ENCODE measurements around the gene PARP2.

The PARP2 gene

GRCh38 chr14:20350282-20350681 lies 6.8 kb downstream of the PARP2 start:
- DNase-seq: no peak

GRCh38 chr14:20350860-20351259 lies 7.4 kb downstream of the PARP2 start:
- no peak for DNase-seq

GRCh38 chr14:20356422-20356821 lies 13.0 kb downstream of the PARP2 start:
- no peak for DNase-seq

GRCh38 chr14:20358474-20358873 lies 15.0 kb downstream of the PARP2 start:
- peak; percentile 5 for DNase-seq

- DNase-seq: no peak
These were observed 22.5 kb downstream of the PARP2 start for GRCh38 chr14:20365928-20366327.

GRCh38 chr14:20372796-20373195 lies 29.4 kb downstream of the PARP2 start:
- no peak for DNase-seq

- DNase-seq: no peak
These were observed 32.0 kb downstream of the PARP2 start for GRCh38 chr14:20375471-20375870.

GRCh38 chr14:20376071-20376588 lies 32.7 kb downstream of the PARP2 start:
- DNase-seq: no peak

GRCh38 chr14:20377171-20377570 lies 33.7 kb downstream of the PARP2 start:
- no peak for DNase-seq

- DNase-seq: no peak
These were observed 36.3 kb downstream of the PARP2 start for GRCh38 chr14:20379743-20380142.

- no peak for DNase-seq
These were observed 37.2 kb downstream of the PARP2 start for GRCh38 chr14:20380681-20381080.

GRCh38 chr14:20381341-20381740 lies 37.9 kb downstream of the PARP2 start:
- DNase-seq: no peak

- DNase-seq: no peak
These were observed 39.1 kb downstream of the PARP2 start for GRCh38 chr14:20382526-20382925.

- DNase-seq: no peak
These were observed 39.6 kb downstream of the PARP2 start for GRCh38 chr14:20383032-20383431.

- DNase-seq: no peak
These were observed 40.2 kb downstream of the PARP2 start for GRCh38 chr14:20383636-20384035.

GRCh38 chr14:20384321-20384720 lies 40.9 kb downstream of the PARP2 start:
- no peak for DNase-seq

GRCh38 chr14:20384886-20385285 lies 41.5 kb downstream of the PARP2 start:
- no peak for DNase-seq

GRCh38 chr14:20386276-20386855 lies 42.9 kb downstream of the PARP2 start:
- DNase-seq: no peak

- peak; percentile 10 for DNase-seq
These were observed 44.1 kb downstream of the PARP2 start for GRCh38 chr14:20387576-20387975.

GRCh38 chr14:20388159-20388558 lies 44.7 kb downstream of the PARP2 start:
- no peak for DNase-seq

GRCh38 chr14:20391505-20391904 lies 48.1 kb downstream of the PARP2 start:
- no peak for DNase-seq

GRCh38 chr14:20397511-20397910 lies 54.1 kb downstream of the PARP2 start:
- DNase-seq: no peak

GRCh38 chr14:20400589-20400964 lies 57.1 kb downstream of the PARP2 start:
- DNase-seq: no peak

- peak; percentile 65 for DNase-seq
These were observed 57.6 kb downstream of the PARP2 start for GRCh38 chr14:20400965-20401593.

GRCh38 chr14:20403521-20403920 lies 60.1 kb downstream of the PARP2 start:
- no peak for DNase-seq
